B cell (primary cell): ENCODE results near the gene SLC7A10. TPM values are rescaled to one million over a fixed set of nuclear protein-coding genes. Genes with fewer than 3 reads are reported as not detected.

ENCODE experiments used
- ATAC-seq: fragments of 200-7000 bp; cut with Tn5 transposase; one replicate; pipeline ENCODE4 v1.10.0; 2021; ENCODE audit warnings: low read depth, mild to moderate bottlenecking, moderate number of reproducible peaks, moderate library complexity
- CTCF ChIA-PET: fragments of 350-600 bp; sonication (Branson Sonifier 250); formaldehyde crosslinking; loops from one replicate; lab custom pipeline; 2021; ENCODE audit warnings: antibody characterized with exemption, inconsistent platforms; lab: Charles Lee
- POLR2A ChIA-PET: fragments of 350-600 bp; sonication (Branson Sonifier 250); formaldehyde crosslinking; loops from one replicate; lab custom pipeline; 2021; ENCODE audit warnings: antibody characterized with exemption; lab: Charles Lee
- DNase-seq: peaks from one replicate; pipeline ENCODE4 v3.0.0; 2013
- H2AFZ ChIP-seq: 2 replicates; pipeline ENCODE4 v1.6.1; 2012; ENCODE audit warnings: mild to moderate bottlenecking, low read depth, low read length; ENCODE audit not compliant: insufficient read depth, poor library complexity, severe bottlenecking
- H3K27ac ChIP-seq, 2 donors: 1 replicate in 1 of 2; 2 replicates in 1 of 2; pipeline ENCODE4 v1.5.1; 2012 to 2013; ENCODE audit warnings: low read length in 2 of 2, mild to moderate bottlenecking in 2 of 2, moderate library complexity in 1 of 2
- H3K27me3 ChIP-seq, 4 experiments: fragments of 200-600 bp in 1 of 4; sonication (generic) in 1 of 4; replicated peaks in 1 of 4; 1 replicate in 2 of 4; 2 replicates in 2 of 4; pipeline versions ENCODE4 v1.6.1 to v1.7.0; 2013 to 2016; ENCODE audit warnings: low read length in 3 of 4, mild to moderate bottlenecking in 2 of 4, mixed read lengths in 1 of 4, moderate library complexity in 1 of 4; ENCODE audit not compliant: insufficient read depth in 4 of 4, control insufficient read depth in 3 of 4; ENCODE audit errors: control extremely low read depth in 1 of 4
- H3K36me3 ChIP-seq, 2 experiments: replicated peaks in 1 of 2; 1 replicate in 1 of 2; 2 replicates in 1 of 2; pipeline versions ENCODE4 v1.6.1 to v1.7.1; 2013; ENCODE audit warnings: low read length in 1 of 2; ENCODE audit not compliant: insufficient read depth in 2 of 2, control insufficient read depth in 1 of 2; ENCODE audit errors: control extremely low read depth in 1 of 2, extremely low read depth in 1 of 2
- H3K4me1 ChIP-seq, 2 donors: fragments of 200-600 bp in 1 of 2; sonication (generic) in 1 of 2; 1 replicate in 1 of 2; 2 replicates in 1 of 2; pipeline versions ENCODE4 v1.5.1 to v1.6.1; 2013 to 2017; ENCODE audit warnings: low read length in 2 of 2; ENCODE audit not compliant: control insufficient read depth in 2 of 2, insufficient read depth in 2 of 2
- H3K4me2 ChIP-seq: replicated peaks from 2 replicates; pipeline ENCODE3; 2012; ENCODE audit warnings: mild to moderate bottlenecking, low read depth, low read length; ENCODE audit not compliant: poor library complexity, severe bottlenecking
- H3K4me3 ChIP-seq, 5 experiments: fragments of 200-600 bp in 1 of 5; sonication (generic) in 1 of 5; 1 replicate in 3 of 5; 2 replicates in 2 of 5; pipeline versions ENCODE4 v1.5.1 to v1.7.0; 2011 to 2016; ENCODE audit warnings: low read length in 4 of 5, mild to moderate bottlenecking in 4 of 5, low read depth in 2 of 5, control low read depth in 1 of 5, moderate library complexity in 1 of 5; ENCODE audit not compliant: insufficient read depth in 1 of 5; ENCODE audit errors: control extremely low read depth in 1 of 5, extremely low read depth in 1 of 5
- H3K79me2 ChIP-seq: fragments of 200-600 bp; sonication (generic); one replicate; pipeline ENCODE4 v1.6.0; 2016; ENCODE audit warnings: low read length; ENCODE audit not compliant: control insufficient read depth, insufficient read depth
- H3K9ac ChIP-seq: fragments of 200-600 bp; sonication (generic); 2 replicates; pipeline ENCODE4 v1.6.1; 2017; ENCODE audit warnings: mild to moderate bottlenecking, low read length, moderate library complexity
- H3K9me3 ChIP-seq, 3 donors: one replicate each; pipeline versions ENCODE4 v1.6.1 to v1.7.1; 2013; ENCODE audit warnings: low read length in 2 of 3; ENCODE audit not compliant: control insufficient read depth in 2 of 3, insufficient read depth in 1 of 3; ENCODE audit errors: control extremely low read depth in 1 of 3
- H4K20me1 ChIP-seq: 2 replicates; pipeline ENCODE4 v1.6.0; 2012; ENCODE audit warnings: mild to moderate bottlenecking, low read length; ENCODE audit not compliant: insufficient read depth, control insufficient read depth, poor library complexity, severe bottlenecking
- H3K27ac Mint-ChIP-seq: one replicate; pipeline ENCODE4 v1.8.0; 2021; ENCODE audit warnings: mixed read lengths
- H3K27me3 Mint-ChIP-seq: one replicate; pipeline ENCODE4 v1.8.0; 2021; ENCODE audit warnings: mixed read lengths
- H3K4me1 Mint-ChIP-seq: one replicate; pipeline ENCODE4 v1.8.0; 2021; ENCODE audit warnings: mixed read lengths
- H3K4me3 Mint-ChIP-seq: one replicate; pipeline ENCODE4 v1.8.0; 2021; ENCODE audit warnings: mixed read lengths
- H3K9me3 Mint-ChIP-seq: one replicate; pipeline ENCODE4 v1.8.0; 2022; ENCODE audit warnings: mixed read lengths; ENCODE audit not compliant: insufficient read depth
- CTCF ChIP-seq: fragments of 200-600 bp; IDR thresholded peaks from one replicate; pipeline ENCODE4 v1.8.0; 2022; ENCODE audit warnings: antibody characterized with exemption, mild to moderate bottlenecking
- EZH2 ChIP-seq: IDR thresholded peaks from 2 replicates; pipeline ENCODE4 v1.6.1; 2012; ENCODE audit warnings: borderline replicate concordance, low read depth, mild to moderate bottlenecking, moderate library complexity, low read length; ENCODE audit not compliant: insufficient read depth, poor library complexity, severe bottlenecking
- WGBS: methylation state at CpG from one replicate; pipeline ENCODE4 v1.1.5; 2013; ENCODE audit warnings: missing lambda C conversion rate; ENCODE audit not compliant: insufficient coverage; 5-methylcytosine and 5-hydroxymethylcytosine counted together
- intact Hi-C: fragments of 100-400 bp; cut with micrococcal nuclease; formaldehyde crosslinking; loops from one replicate; pipeline ENCODE4 v1.10.0; 2022
- polyA plus RNA-seq: library from polyadenylated mRNA; depleted of rRNA; stranded (reverse); fragments of >200 nt; gene quantifications from 2 replicates; pipeline ENCODE4 v1.2.3, GENCODE V29; 2012
- total RNA-seq, 2 donors: library from RNA; stranded (reverse); fragments of 120-200 nt in 1 of 2; gene quantifications; 1 replicate in 1 of 2; 2 replicates in 1 of 2; pipeline versions ENCODE4 v1.2.3 to v1.2.4, GENCODE V29; 2013 to 2022

The SLC7A10 gene
- total and polyA plus RNA-seq, 2 donors (not counting 1 experiment from before 2014, with no cell fraction given) = not detected

GRCh38 chr19:33232656-33233055 lies 7.0 kb upstream of the SLC7A10 start:
- CTCF ChIA-PET = no interaction called here
- Histone ChIP-seq H2AFZ (no peak overlapping the region), H3K27me3 (peaks cover 0 to 8% (median 3%) of the 10 kb centered on the region in 4 experiments), H3K9me3 (peaks cover 4 to 11% (median 8%) of the 10 kb centered on the region in 3 donors), H3K27ac (no peak overlapping the region), H3K4me2 (no peak overlapping the region), H3K4me3 (no peak overlapping the region), H3K4me1 (peaks cover 0 to 6% of the 10 kb centered on the region in 2 donors), H3K79me2 (no peaks in the 10 kb centered on the region), H3K9ac (no peak overlapping the region), H4K20me1 (no peaks in the 10 kb centered on the region), H3K36me3 (no peaks in the 10 kb centered on the region)
- DNase-seq (no peak), ATAC-seq (no peak)
- H3K27ac Mint-ChIP-seq = no peak overlapping the region
- H3K9me3 Mint-ChIP-seq = peaks cover 9% of the 10 kb centered on the region
- peaks cover 26% of the 10 kb centered on the region for H3K27me3 Mint-ChIP-seq
- intact Hi-C loops = loop anchor here (10.0 kb wide), 1 partner anchor 1482 kb away; no protein-coding TSS in a partner anchor
- no peak overlapping the region for H3K4me3 Mint-ChIP-seq
- POLR2A ChIA-PET = no interaction called here
- 86% methylated on average over 12 of the region's 12 CpGs for WGBS
- H3K4me1 Mint-ChIP-seq = peaks cover 6% of the 10 kb centered on the region
- TF ChIP-seq EZH2 = no peak
- TF ChIP-seq CTCF = no peak

- Histone ChIP-seq H4K20me1 (no peaks in the 10 kb centered on the region), H3K4me3 (no peak overlapping the region), H3K9ac (no peak overlapping the region), H3K4me1 (peaks cover 5 to 7% of the 10 kb centered on the region in 2 donors), H3K27ac (no peak overlapping the region), H3K27me3 (peaks cover 0 to 14% (median 11%) of the 10 kb centered on the region in 4 experiments), H3K9me3 (peaks cover 4 to 17% (median 16%) of the 10 kb centered on the region in 3 donors), H3K79me2 (no peaks in the 10 kb centered on the region), H3K4me2 (no peak overlapping the region), H3K36me3 (no peaks in the 10 kb centered on the region), H2AFZ (no peak overlapping the region)
- H3K9me3 Mint-ChIP-seq = peaks cover 11% of the 10 kb centered on the region
- intact Hi-C loops = loop anchor here (10.0 kb wide), 1 partner anchor 1483 kb away; no protein-coding TSS in a partner anchor
- peaks cover 34% of the 10 kb centered on the region for H3K27me3 Mint-ChIP-seq
- ChIA-PET CTCF (interaction anchor here (1.2 to 1.4 kb wide), 3 partner anchors 174 to 177 kb away, joined by 3 to 8 read pairs (median 5); no protein-coding TSS in a partner anchor), POLR2A (no interaction called here)
- peaks cover 6% of the 10 kb centered on the region for H3K4me1 Mint-ChIP-seq
- no peak overlapping the region for H3K27ac Mint-ChIP-seq
- no peak overlapping the region for H3K4me3 Mint-ChIP-seq
- TF ChIP-seq CTCF = no peak
- TF ChIP-seq EZH2 = no peak
- 96% methylated on average over 3 of the region's 5 CpGs for WGBS
- DNase-seq = no peak
- ATAC-seq = no peak
Measured at GRCh38 chr19:33231511-33231910, 5.9 kb upstream of the SLC7A10 start.
